Retinal pigment epithelial cell (primary cell): Measurements from ENCODE around the gene KNCN.

Experiments
- DNase-seq: peaks from one replicate; pipeline ENCODE4 v3.0.0-alpha.2; 2010; ENCODE audit warnings: low read depth
- H3K4me3 ChIP-seq: 2 replicates; pipeline ENCODE4 v1.5.1; 2011; ENCODE audit warnings: mild to moderate bottlenecking, low read length, control low read depth, moderate library complexity
- TF ChIP-seq, protein P1 (sequence below): conservative IDR thresholded peaks from 2 replicates; pipeline ENCODE4 v1.5.1; 2011; ENCODE audit warnings: low read depth, low read length, control low read depth, inconsistent platforms

The KNCN gene

DNA sequence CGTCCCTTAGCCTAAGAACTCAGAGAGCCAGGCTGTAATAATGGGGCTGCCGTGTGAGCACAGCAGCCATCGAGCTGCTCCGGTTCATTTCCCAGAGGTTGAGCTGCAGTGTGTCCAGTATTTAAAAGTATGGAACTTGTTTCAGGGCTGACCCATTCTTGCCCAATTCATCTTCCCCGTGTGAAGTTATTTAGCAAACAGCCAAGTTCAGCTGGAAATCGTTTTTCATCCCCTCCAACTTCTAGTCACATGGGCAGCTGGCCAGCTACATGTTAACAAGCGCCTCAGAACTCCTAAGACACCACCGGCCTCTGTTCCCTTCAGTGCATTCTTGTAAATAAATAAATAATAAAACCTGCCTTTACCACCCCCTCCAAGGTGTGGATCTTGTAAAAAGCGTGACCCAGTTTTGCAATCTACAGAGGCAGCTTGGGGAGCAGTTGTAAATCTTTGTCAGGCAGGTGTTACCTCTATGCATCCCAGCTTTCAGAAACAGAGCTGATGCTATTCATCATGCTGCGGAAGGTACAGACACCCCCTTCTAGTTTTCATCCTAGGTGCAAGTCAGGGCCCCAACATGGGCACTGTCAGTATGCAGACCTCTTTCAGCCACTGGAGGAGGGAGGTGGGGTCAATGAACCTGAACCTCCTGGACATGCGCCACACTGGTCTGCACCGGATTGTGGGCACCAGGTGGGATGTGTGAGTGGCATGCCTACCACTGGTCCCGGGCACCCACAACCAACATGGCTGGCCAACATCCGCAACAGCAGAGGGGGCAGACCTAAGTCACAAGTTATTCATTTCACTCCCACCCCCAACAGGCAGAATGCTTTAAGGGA is 18.7 kb upstream of the KNCN start:
- TF ChIP-seq, protein P1, sequence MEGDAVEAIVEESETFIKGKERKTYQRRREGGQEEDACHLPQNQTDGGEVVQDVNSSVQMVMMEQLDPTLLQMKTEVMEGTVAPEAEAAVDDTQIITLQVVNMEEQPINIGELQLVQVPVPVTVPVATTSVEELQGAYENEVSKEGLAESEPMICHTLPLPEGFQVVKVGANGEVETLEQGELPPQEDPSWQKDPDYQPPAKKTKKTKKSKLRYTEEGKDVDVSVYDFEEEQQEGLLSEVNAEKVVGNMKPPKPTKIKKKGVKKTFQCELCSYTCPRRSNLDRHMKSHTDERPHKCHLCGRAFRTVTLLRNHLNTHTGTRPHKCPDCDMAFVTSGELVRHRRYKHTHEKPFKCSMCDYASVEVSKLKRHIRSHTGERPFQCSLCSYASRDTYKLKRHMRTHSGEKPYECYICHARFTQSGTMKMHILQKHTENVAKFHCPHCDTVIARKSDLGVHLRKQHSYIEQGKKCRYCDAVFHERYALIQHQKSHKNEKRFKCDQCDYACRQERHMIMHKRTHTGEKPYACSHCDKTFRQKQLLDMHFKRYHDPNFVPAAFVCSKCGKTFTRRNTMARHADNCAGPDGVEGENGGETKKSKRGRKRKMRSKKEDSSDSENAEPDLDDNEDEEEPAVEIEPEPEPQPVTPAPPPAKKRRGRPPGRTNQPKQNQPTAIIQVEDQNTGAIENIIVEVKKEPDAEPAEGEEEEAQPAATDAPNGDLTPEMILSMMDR: no peak
- no peak overlapping the region for H3K4me3 ChIP-seq
- DNase-seq: no peak

DNA sequence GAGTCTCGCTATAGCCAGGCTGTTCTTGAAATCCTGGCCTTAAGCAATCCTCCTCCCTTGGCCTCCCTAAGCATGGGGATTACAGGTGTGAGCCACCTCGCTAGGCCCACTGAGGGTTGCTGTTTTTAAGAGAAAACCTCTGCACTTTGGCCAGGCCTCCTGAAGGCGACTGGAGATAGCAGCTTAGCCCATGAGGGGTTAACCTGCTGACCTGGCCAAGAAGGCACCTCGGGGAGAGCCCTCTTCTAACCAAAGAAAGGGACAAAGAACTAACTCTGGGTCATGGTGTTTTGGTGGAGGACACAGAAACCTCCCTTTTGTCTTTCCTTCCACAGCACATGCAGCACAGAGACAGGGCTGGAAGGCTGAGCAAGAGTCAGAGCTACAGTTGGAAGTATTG is 17.7 kb upstream of the KNCN start:
- TF ChIP-seq, protein P1: no peak
- DNase-seq: no peak
- H3K4me3 ChIP-seq: no peak overlapping the region

DNA sequence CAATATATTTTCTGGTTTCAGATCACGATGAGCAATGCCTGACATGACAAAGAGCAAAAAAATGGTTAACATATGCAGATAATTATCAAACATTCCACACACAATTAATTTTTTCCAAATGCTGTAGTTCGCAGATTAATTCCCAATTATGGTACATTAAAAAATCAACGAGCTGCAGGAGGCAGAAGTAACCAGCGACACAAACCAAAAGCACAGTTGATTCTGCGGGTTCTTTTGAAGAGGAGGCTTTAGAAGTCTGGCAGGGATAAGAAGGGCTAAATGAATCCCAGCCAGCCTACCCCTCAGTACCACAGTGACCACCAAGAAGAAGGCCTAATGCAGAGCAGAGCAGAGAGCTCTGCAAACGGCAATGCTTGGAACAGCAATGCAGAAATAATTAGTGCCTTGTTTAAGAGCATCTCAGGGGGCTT is 17.0 kb upstream of the KNCN start:
- no peak overlapping the region for H3K4me3 ChIP-seq
- no peak for DNase-seq
- TF ChIP-seq, protein P1: no peak

DNA sequence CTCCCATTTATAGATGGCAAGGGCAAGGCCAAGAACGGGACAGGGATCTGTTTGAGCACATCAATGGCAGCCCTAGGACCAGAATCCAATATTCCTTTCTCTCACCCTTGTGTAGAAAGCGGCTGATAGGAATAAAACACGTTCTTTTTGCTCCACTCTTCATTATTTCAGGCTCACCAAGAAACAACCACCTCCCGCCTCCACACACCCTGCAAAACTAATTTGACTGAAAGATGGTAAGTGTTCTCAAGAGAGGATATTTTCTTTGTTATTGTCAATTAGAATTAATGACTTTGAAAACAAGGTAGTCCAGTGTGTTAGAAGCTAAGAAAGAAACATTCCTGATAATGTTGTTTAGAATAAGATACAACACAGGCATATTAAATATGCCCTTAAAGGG is 11.9 kb upstream of the KNCN start:
- no peak for DNase-seq
- TF ChIP-seq, protein P1: no peak
- H3K4me3 ChIP-seq: no peak overlapping the region

DNA sequence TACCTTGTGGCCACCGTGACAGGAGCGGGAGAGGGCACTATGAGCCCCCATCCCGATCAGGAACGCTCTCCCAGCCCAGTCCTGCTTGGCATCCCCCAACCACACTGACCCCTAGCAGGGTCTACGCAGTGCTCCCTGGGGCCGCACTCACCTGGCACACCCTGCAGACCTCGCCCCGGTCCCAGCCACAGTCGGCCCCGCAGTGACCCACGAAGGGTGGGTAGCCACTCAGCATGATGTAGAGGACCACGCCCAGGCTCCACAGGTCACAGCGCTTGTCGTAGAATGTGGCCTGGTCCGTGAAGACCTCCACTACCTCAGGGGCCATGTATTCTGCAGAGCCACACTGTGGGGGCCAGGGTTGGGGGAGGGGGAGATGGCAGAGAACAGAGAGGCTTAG is 11.1 kb upstream of the KNCN start:
- TF ChIP-seq, protein P1: no peak
- no peak overlapping the region for H3K4me3 ChIP-seq
- no peak for DNase-seq

DNA sequence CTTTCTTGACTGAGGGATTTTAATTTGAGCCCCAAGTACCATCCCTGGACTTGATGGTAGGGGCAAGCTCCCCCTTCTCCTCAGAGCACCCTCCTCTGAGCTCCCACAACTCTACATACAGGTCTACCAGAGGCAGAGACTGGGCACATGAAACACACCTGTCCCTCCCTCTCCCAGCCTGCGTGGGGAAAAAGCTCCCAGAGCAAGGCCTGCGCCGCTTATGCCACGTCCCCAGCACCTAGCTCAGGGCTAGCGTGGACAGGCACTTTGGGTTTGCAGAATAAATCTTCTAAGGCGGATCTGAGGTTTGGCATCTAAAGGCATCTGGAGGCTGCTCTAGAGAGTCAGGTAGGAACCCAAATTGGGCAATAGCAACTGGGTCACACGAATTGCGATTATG is 7.5 kb upstream of the KNCN start:
- TF ChIP-seq, protein P1: no peak
- H3K4me3 ChIP-seq: no peak overlapping the region

More for the DNA sequence above, 7.5 kb upstream of the KNCN start:
- DNase-seq: no peak
